GM12801 (cell line): Measurements from ENCODE around the gene TBPL1.

ENCODE experiments used
- TF ChIP-seq, protein P1 (sequence below): IDR thresholded peaks from one replicate; pipeline ENCODE4 v1.5.1; 2011; ENCODE audit warnings: control low read depth; ENCODE audit not compliant: insufficient read length; ENCODE audit errors: extremely low read depth

The TBPL1 gene

GRCh38 chr6:134020543-134020942 is 67.5 kb downstream of the TBPL1 start:
- TF ChIP-seq, protein P1, sequence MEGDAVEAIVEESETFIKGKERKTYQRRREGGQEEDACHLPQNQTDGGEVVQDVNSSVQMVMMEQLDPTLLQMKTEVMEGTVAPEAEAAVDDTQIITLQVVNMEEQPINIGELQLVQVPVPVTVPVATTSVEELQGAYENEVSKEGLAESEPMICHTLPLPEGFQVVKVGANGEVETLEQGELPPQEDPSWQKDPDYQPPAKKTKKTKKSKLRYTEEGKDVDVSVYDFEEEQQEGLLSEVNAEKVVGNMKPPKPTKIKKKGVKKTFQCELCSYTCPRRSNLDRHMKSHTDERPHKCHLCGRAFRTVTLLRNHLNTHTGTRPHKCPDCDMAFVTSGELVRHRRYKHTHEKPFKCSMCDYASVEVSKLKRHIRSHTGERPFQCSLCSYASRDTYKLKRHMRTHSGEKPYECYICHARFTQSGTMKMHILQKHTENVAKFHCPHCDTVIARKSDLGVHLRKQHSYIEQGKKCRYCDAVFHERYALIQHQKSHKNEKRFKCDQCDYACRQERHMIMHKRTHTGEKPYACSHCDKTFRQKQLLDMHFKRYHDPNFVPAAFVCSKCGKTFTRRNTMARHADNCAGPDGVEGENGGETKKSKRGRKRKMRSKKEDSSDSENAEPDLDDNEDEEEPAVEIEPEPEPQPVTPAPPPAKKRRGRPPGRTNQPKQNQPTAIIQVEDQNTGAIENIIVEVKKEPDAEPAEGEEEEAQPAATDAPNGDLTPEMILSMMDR: no peak

DNA sequence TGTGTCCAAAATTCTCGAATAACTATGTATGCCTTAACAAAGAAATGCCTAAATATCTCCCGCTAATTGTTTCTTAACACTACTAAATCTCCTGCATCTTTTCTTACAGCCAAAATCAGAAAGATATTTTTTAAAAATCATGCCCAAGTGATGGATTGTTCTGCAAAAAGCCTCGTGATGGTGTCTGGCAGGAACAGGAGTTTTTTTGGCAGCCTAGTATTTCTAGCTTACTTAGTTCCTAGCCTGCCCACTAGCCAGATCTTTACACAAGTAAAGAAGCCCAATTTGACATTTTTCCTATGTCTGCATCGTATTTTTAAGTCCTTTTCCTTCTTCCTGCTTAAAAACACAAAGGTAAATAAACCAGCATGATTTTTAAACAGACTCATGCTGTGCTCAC is 67.9 kb downstream of the TBPL1 start:
- TF ChIP-seq, protein P1: no peak

DNA sequence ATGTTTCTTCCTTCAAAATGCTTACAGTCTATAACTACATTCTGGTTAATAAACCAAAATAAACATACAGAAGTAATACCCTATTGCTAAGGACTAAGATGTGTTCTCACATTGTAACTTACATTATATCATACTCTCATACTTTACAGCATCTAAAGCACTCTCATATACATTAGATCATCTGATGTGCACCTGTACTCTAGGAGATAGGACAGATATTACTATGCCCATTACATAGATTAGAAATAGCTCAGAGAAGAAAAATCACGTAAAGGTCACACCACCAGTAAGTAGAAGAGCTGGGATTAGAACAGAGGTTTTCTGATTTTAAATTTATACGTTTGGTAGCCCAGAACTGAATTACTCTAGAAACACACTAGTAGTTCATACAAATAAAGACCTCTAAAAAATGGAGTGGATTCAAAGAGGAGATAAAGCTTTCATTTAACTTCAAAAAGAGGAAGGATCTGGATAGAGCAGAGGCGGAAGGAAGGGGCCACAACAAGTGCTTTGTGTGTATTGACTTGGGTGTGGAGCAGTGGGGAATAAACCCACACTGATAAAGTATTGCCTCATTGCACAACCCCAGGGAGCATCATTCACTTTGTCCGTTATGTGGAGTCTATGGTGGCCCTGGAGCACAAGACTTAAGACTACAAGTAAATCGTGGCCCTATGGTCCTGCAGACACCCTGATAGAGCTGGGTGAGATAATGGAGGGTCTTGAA is 68.5 kb downstream of the TBPL1 start:
- TF ChIP-seq, protein P1: no peak

DNA sequence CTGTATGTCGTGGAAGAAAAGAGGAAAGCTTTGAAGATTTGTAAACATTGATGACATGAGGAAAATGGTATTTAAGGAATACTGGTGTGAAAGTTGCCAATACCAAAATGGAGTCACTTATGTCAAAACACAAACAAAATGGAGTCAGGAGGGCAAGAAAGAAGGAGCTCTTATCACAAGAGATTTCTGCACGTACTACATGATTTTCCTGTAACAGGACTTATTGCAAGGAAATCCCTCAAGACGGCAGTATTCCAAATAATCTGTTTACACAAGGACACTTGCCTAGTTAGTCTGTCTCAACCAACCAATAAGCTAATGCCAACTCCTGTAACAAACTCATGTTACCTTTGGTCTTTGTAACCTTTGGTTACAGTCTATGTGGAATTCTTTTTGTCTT is 69.6 kb downstream of the TBPL1 start:
- TF ChIP-seq, protein P1: no peak

DNA sequence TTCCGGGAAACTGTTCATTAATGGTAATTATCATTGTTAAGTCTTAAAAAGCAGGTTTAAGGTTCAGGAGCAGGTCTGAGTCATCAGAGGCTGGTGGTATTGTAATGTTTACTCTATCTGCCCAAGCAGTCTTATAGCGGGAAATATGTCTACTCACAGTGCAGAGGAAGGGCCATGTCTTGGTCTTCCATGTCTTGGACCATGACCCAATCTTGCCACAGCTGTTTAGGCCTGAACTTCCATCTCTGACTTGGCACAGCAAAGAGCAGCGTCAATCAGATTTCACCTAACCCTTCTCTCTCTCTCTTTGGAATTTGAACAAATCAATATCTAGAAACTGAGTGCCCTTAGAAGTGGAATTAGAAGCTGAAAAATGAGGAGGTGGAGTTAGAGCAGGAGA is 73.6 kb downstream of the TBPL1 start:
- TF ChIP-seq, protein P1: no peak

- TF ChIP-seq, protein P1: no peak
Observed at GRCh38 chr6:134028438-134028837, 75.4 kb downstream of the TBPL1 start.

DNA sequence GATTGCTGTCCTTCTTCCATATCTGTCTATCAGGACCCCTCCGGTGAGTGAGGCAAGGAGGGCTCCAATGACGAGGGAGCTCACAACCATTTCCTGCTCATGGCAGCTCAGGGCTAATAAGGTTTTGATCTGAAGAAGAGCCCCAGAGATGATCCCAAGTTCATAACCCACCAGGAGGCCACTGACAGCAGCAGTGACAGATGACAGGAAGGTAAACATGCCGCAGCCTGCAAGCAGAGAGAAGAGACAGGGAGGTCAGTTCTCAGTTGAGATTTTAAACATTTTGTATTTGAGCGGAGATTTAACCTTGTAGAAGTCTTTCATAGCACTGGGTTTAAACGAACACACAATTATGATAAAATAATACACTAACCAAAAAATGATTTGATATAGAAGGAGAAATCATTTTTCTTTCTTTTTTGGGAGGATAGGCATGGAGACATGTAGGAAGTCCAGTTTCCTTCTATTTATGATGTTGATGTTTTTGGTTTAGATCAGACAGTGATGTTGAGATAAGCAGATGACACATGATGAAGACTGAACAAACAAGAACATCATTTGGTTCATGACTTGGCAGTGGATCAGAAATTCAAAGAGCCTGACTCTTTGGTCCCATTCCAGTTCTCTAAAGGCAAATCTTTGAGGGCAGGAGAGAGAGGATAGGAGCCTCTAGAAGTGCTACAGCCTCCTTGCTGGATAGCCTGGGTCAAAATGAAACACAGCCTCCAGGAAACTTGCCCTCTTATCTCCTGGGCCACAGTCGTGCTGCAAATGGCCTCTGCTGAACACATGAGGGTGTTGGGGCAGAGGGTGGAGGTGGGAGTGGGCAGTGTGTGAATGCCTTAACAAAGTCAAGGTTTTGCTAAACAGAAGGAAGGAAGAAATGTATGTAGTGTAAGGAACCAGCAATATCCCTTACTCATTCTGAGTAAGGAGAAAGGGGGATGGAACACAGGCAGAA is 76.8 kb downstream of the TBPL1 start:
- TF ChIP-seq, protein P1: no peak
